H1 (cell line): Measurements from ENCODE around the gene BYSL. TPM values are rescaled to one million over a fixed set of nuclear protein-coding genes. Genes with fewer than 3 reads are reported as not detected.

ENCODE experiments used
- CTCF ChIA-PET: fragments of 300-600 bp; sonication (Branson Sonifier 250); formaldehyde crosslinking; loops from one replicate; lab custom pipeline; 2021; ENCODE audit not compliant: partially characterized antibody; lab: Charles Lee
- POLR2A ChIA-PET: fragments of 300-600 bp; sonication (Branson Sonifier 250); formaldehyde crosslinking; loops from one replicate; lab custom pipeline; 2021; ENCODE audit warnings: inconsistent platforms; ENCODE audit not compliant: partially characterized antibody; lab: Charles Lee
- DNase-seq, 2 experiments: peaks; one replicate each; pipeline versions ENCODE4 v3.0.0 to v3.0.0-alpha.2; 2010 to 2022; ENCODE audit warnings: low spot score in 2 of 2, low read depth in 1 of 2, mixed read lengths in 1 of 2
- FAIRE-seq: peaks from 2 replicates; lab custom pipeline; 2011; peaks lifted over from hg19 to GRCh38; lab: Jason Lieb, UNC
- H2AFZ ChIP-seq: 2 replicates; pipeline ENCODE4 v1.8.1; 2012; ENCODE audit warnings: low read length, inconsistent platforms
- H2AK5ac ChIP-seq: 2 replicates; pipeline ENCODE4 v1.6.1; 2013; ENCODE audit warnings: low read depth, low read length
- H2BK120ac ChIP-seq: replicated peaks from 2 replicates; pipeline ENCODE3; 2013; ENCODE audit warnings: low read depth, low read length, inconsistent platforms
- H2BK12ac ChIP-seq: 2 replicates; pipeline ENCODE4 v1.6.1; 2013; ENCODE audit warnings: low read depth, low read length
- H2BK15ac ChIP-seq: 2 replicates; pipeline ENCODE4 v1.6.1; 2013; ENCODE audit warnings: low read length
- H2BK20ac ChIP-seq: 2 replicates; pipeline ENCODE4 v1.6.1; 2013; ENCODE audit warnings: low read length
- H2BK5ac ChIP-seq: 2 replicates; pipeline ENCODE4 v1.6.1; 2013; ENCODE audit warnings: low read depth, low read length
- H3K14ac ChIP-seq: 2 replicates; pipeline ENCODE4 v1.6.1; 2013; ENCODE audit warnings: inconsistent platforms; ENCODE audit not compliant: insufficient read length
- H3K18ac ChIP-seq: 2 replicates; pipeline ENCODE4 v1.6.1; 2013; ENCODE audit warnings: low read length; ENCODE audit errors: extremely low read depth
- H3K23ac ChIP-seq: 2 replicates; pipeline ENCODE4 v1.6.1; 2013; ENCODE audit warnings: inconsistent platforms; ENCODE audit not compliant: insufficient read length
- H3K23me2 ChIP-seq: 2 replicates; pipeline ENCODE4 v1.6.1; 2013; ENCODE audit warnings: low read depth, low read length
- H3K27ac ChIP-seq: 2 replicates; pipeline ENCODE4 v1.6.1; 2011; ENCODE audit warnings: low read depth, low read length, inconsistent platforms
- H3K27me3 ChIP-seq, 4 experiments: replicated peaks in 1 of 4; 1 replicate in 1 of 4; 2 replicates in 3 of 4; pipeline versions ENCODE4 v1.6.1 to v1.8.1; 2011 to 2013; ENCODE audit warnings: low read length in 3 of 4, mild to moderate bottlenecking in 3 of 4, inconsistent platforms in 2 of 4, mixed read lengths in 2 of 4, moderate library complexity in 1 of 4; ENCODE audit not compliant: control insufficient read depth in 3 of 4, insufficient read depth in 3 of 4; ENCODE audit errors: extremely low read depth in 1 of 4
- H3K36me3 ChIP-seq, 4 experiments: 2 replicates each; pipeline versions ENCODE4 v1.6.1 to v1.8.1; 2011 to 2013; ENCODE audit warnings: mild to moderate bottlenecking in 4 of 4, low read length in 3 of 4, moderate library complexity in 2 of 4, control low read depth in 1 of 4, inconsistent platforms in 1 of 4; ENCODE audit not compliant: insufficient read depth in 4 of 4, control insufficient read depth in 2 of 4
- H3K4ac ChIP-seq: replicated peaks from 2 replicates; pipeline ENCODE3; 2013; ENCODE audit warnings: low read length, low read depth, mixed read lengths, inconsistent platforms; ENCODE audit not compliant: insufficient read length
- H3K4me1 ChIP-seq, 4 experiments: replicated peaks in 1 of 4; 1 replicate in 1 of 4; 2 replicates in 3 of 4; pipeline versions ENCODE4 v1.6.1 to v1.8.1; 2011 to 2013; ENCODE audit warnings: low read length in 3 of 4, inconsistent platforms in 2 of 4, mixed read lengths in 1 of 4; ENCODE audit not compliant: insufficient read depth in 4 of 4, control insufficient read depth in 3 of 4
- H3K4me2 ChIP-seq, 2 experiments: 2 replicates each; pipeline versions ENCODE4 v1.6.1 to v1.8.1; 2011 to 2013; ENCODE audit warnings: low read depth in 2 of 2, low read length in 2 of 2, control low read depth in 1 of 2, inconsistent platforms in 1 of 2, mild to moderate bottlenecking in 1 of 2; ENCODE audit not compliant: insufficient read depth in 1 of 2
- H3K4me3 ChIP-seq, 4 experiments: fragments of 200-600, 300-600 bp in 1 of 4; sonication (generic), shearing (Covaris generic), sonication (Bioruptor Twin) in 1 of 4; 2 replicates each; pipeline versions ENCODE4 v1.5.1 to v1.8.1; 2011 to 2016; ENCODE audit warnings: low read length in 4 of 4, low read depth in 3 of 4, control low read depth in 2 of 4, inconsistent platforms in 2 of 4, mild to moderate bottlenecking in 2 of 4, mixed read lengths in 1 of 4, moderate library complexity in 1 of 4; ENCODE audit not compliant: insufficient read depth in 2 of 4; ENCODE audit errors: extremely low read depth in 1 of 4
- H3K56ac ChIP-seq: replicated peaks from 2 replicates; pipeline ENCODE3; 2013; ENCODE audit warnings: low read depth, mild to moderate bottlenecking, mixed read lengths, low read length, inconsistent platforms; ENCODE audit not compliant: insufficient read length
- H3K79me1 ChIP-seq: 2 replicates; pipeline ENCODE4 v1.6.1; 2013; ENCODE audit warnings: low read depth, low read length, control low read depth
- H3K79me2 ChIP-seq, 2 experiments: 2 replicates each; pipeline versions ENCODE4 v1.6.1 to v1.8.1; 2012 to 2013; ENCODE audit warnings: low read length in 2 of 2, mild to moderate bottlenecking in 2 of 2, inconsistent platforms in 1 of 2; ENCODE audit not compliant: insufficient read depth in 2 of 2, control insufficient read depth in 1 of 2
- H3K9ac ChIP-seq, 4 experiments: replicated peaks in 1 of 4; 1 replicate in 1 of 4; 2 replicates in 3 of 4; pipeline versions ENCODE4 v1.6.1 to v1.8.1; 2011 to 2013; ENCODE audit warnings: low read depth in 3 of 4, low read length in 3 of 4, control low read depth in 2 of 4, mild to moderate bottlenecking in 2 of 4, moderate library complexity in 2 of 4, inconsistent platforms in 1 of 4; ENCODE audit errors: extremely low read depth in 1 of 4
- H3K9me3 ChIP-seq, 2 experiments: 2 replicates each; pipeline versions ENCODE4 v1.6.1 to v1.8.1; 2012 to 2013; ENCODE audit warnings: mild to moderate bottlenecking in 2 of 2, moderate library complexity in 2 of 2, control low read depth in 1 of 2, inconsistent platforms in 1 of 2, low read depth in 1 of 2, low read length in 1 of 2, mixed read lengths in 1 of 2; ENCODE audit not compliant: insufficient read depth in 2 of 2
- H4K20me1 ChIP-seq, 2 experiments: replicated peaks in 1 of 2; 2 replicates each; pipeline versions ENCODE3 to v1.8.1; 2011 to 2013; ENCODE audit warnings: inconsistent platforms in 2 of 2, low read length in 2 of 2, mild to moderate bottlenecking in 1 of 2; ENCODE audit not compliant: insufficient read depth in 2 of 2, control insufficient read depth in 1 of 2
- H4K5ac ChIP-seq: 2 replicates; pipeline ENCODE4 v1.6.1; 2013; ENCODE audit warnings: low read length, low read depth, mixed read lengths, inconsistent platforms; ENCODE audit not compliant: insufficient read length
- H4K8ac ChIP-seq: 2 replicates; pipeline ENCODE4 v1.8.0; 2013; ENCODE audit warnings: mild to moderate bottlenecking, moderate library complexity, low read length, inconsistent platforms; ENCODE audit not compliant: insufficient read depth; ENCODE audit errors: extremely low read depth
- H4K91ac ChIP-seq: replicated peaks from 2 replicates; pipeline ENCODE3; 2013; ENCODE audit warnings: low read length, mixed read lengths, inconsistent platforms; ENCODE audit not compliant: insufficient read length
- CEBPB ChIP-seq: IDR thresholded peaks from 2 replicates; pipeline ENCODE4 v1.6.1; 2012; ENCODE audit warnings: low read depth, low read length
- GABPA ChIP-seq: IDR thresholded peaks from 2 replicates; pipeline ENCODE4 v1.6.1; 2011; ENCODE audit warnings: mild to moderate bottlenecking, low read length, moderate library complexity, borderline replicate concordance; ENCODE audit not compliant: insufficient read depth
- GTF2F1 ChIP-seq: IDR thresholded peaks from 2 replicates; pipeline ENCODE4 v1.6.1; 2012; ENCODE audit warnings: low read depth, low read length, improper control_type of control experiment, borderline replicate concordance
- POU5F1 ChIP-seq: IDR thresholded peaks from 2 replicates; pipeline ENCODE4 v1.6.1; 2011; ENCODE audit warnings: low read depth, mild to moderate bottlenecking, low read length, moderate library complexity
- RAD21 ChIP-seq, 2 experiments: IDR thresholded peaks in 1 of 2; conservative IDR thresholded peaks in 1 of 2; 2 replicates each; pipeline ENCODE4 v1.6.1; 2011; ENCODE audit warnings: low read depth in 2 of 2, low read length in 2 of 2, improper control_type of control experiment in 1 of 2, inconsistent platforms in 1 of 2, mild to moderate bottlenecking in 1 of 2, moderate library complexity in 1 of 2
- TBP ChIP-seq: IDR thresholded peaks from 2 replicates; pipeline ENCODE4 v1.6.1; 2011; ENCODE audit warnings: low read depth, low read length, improper control_type of control experiment
- YY1 ChIP-seq: IDR thresholded peaks from 2 replicates; pipeline ENCODE4 v1.6.1; 2011; ENCODE audit warnings: low read depth, mild to moderate bottlenecking, low read length
- whole genome bisulfite sequencing, 2 experiments: shearing (Covaris generic) in 1 of 2; methylation state at CpG; one replicate each; pipeline versions ENCODE4 v1.1.6 to v1.1.7; 2013 to 2015; ENCODE audit warnings: low lambda C conversion rate in 2 of 2, mixed read lengths in 2 of 2, inconsistent platforms in 1 of 2, low coverage in 1 of 2, missing lambda C conversion rate in 1 of 2; ENCODE audit not compliant: insufficient replicate concordance in 2 of 2, insufficient coverage in 1 of 2, insufficient read length in 1 of 2; ENCODE audit errors: extremely low coverage in 1 of 2, missing lambda C conversion rate in 1 of 2; 5-methylcytosine and 5-hydroxymethylcytosine counted together
- polyA plus RNA-seq, 7 experiments: library from polyadenylated mRNA; depleted of rRNA in 3 of 7; stranded (reverse) in 5 of 7; unstranded in 2 of 7; fragments of >200 nt in 5 of 7; fragments of 200-250 nt in 2 of 7; gene quantifications; 1 replicate in 5 of 7; 2 replicates in 1 of 7; 4 replicates in 1 of 7; pipeline versions ENCODE4 v1.2.1 to v1.2.3, GENCODE V29; 2011 to 2013; ENCODE audit warnings: missing spikeins in 2 of 7, mixed read lengths in 2 of 7
- total RNA-seq: library from RNA; stranded (reverse); fragmentation: NEBNext Ultra II Directional; extraction: Animal tissue kit (Norgen Biotek cat#: 25700); gene quantifications from 2 replicates; pipeline ENCODE4 v1.2.1, GENCODE V29; 2021
- TF ChIP-seq, protein P1 (sequence below), 3 experiments: IDR thresholded peaks; 1 replicate in 2 of 3; 2 replicates in 1 of 3; pipeline versions ENCODE4 v1.5.1 to v1.6.1; 2011; ENCODE audit warnings: low read length in 3 of 3, mild to moderate bottlenecking in 3 of 3, inconsistent platforms in 2 of 3, low read depth in 1 of 3, moderate library complexity in 1 of 3; ENCODE audit not compliant: insufficient read depth in 1 of 3; ENCODE audit errors: control extremely low read depth in 1 of 3

The BYSL gene
- total and polyA plus RNA-seq, 2 of the 8 experiments (the other 6 are each of a cell fraction or from before 2014, with no cell fraction given), result 37.3 to 49.2 TPM

DNA sequence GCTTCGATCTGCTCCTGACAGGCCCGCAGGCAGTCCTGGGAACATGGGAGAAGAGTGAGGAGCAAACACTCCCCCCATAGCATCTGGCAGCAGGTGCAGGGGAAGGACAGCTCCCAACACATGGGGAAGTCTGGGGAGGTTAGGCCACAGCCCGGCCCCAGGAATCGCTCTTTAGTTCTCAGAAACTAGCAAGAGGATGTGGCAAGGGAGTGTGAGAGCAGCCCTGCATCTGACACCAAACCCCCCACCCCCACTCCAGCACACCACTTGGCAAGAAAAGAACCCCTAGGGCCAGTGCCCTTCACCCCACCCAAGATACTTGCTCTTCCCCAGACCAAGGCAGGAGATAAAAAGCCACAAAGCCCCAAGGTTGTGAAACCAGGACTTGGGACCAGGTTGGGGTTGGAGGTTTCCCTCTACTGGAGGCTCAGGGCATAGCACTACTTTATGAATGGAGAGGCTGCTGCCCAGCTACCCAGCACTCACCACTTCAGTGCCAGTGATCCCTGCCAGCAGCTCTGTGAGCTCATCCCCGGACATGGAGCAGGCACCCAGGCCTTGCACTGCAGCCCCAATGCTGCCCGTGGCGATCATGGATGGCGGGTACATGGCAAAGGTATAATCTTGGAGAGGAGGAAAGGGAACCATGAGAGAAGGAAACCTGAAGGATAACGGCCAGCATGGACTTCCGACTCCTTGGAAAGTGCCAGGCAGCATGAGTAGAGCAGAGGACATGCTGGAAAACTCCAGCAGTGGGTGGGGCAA lies 15.0 kb downstream of the BYSL start:
- Histone ChIP-seq H3K36me3 (peaks cover 24 to 43% (median 34%) of the 10 kb centered on the region in 4 experiments), H4K91ac (no peak overlapping the region), H3K14ac (no peak overlapping the region), H3K4me2 (no peak overlapping the region), H3K79me2 (peaks cover 0 to 10% of the 10 kb centered on the region in 2 experiments; a peak in 1 of 4 replicates), H3K56ac (no peak overlapping the region), H3K79me1 (peaks cover 2% of the 10 kb centered on the region), H2BK120ac (no peak overlapping the region), H4K5ac (no peak overlapping the region), H3K9me3 (no peaks in the 10 kb centered on the region), H3K27me3 (no peaks in the 10 kb centered on the region), H2BK12ac (no peak overlapping the region), H3K4ac (no peak overlapping the region), H3K4me3 (no peak overlapping the region), H2BK5ac (no peak overlapping the region), H3K18ac (no peak overlapping the region), H4K8ac (peak overlapping the region; percentile 80; the same call in 1 of the 2 replicates), H2AFZ (no peak overlapping the region), H3K23me2 (peaks cover 12% of the 10 kb centered on the region), H2BK15ac (no peak overlapping the region), H4K20me1 (peaks cover 2 to 6% of the 10 kb centered on the region in 2 experiments), H3K27ac (no peak overlapping the region), H3K9ac (no peak overlapping the region), H3K4me1 (peaks cover 6 to 25% (median 21%) of the 10 kb centered on the region in 4 experiments), H2AK5ac (no peak overlapping the region), H3K23ac (no peak overlapping the region), H2BK20ac (no peak overlapping the region)
- ChIA-PET POLR2A (interaction anchor here (0.9 to 16.6 kb wide), 8 partner anchors 8 to 149 kb away, joined by 3 to 235 read pairs (median 6); partner anchors contain the start of genes BYSL, MED20, TAF8 and TOMM6), CTCF (interaction anchor here (0.5 to 13.7 kb wide), 40 partner anchors 8 to 483 kb away, joined by 3 to 219 read pairs (median 4); partner anchors contain the start of genes BYSL and MED20)
- peak in 1 of 2 experiments; percentile 78 for DNase-seq
- 75% methylated on average over 10 of the region's 10 CpGs; no CpG with 5 or more reads in 1 of the 2 experiments for WGBS, 2 experiments
- TF ChIP-seq TBP (no peak), GTF2F1 (no peak), RAD21 (IDR thresholded peaks at IDR 0.05 in 1 of 2, conservative IDR thresholded peaks at IDR 0.05 in 1 of 2; ENCODE audit: low read depth in 2 of 2, low read length in 2 of 2) (peak; percentile 67 to 79), CEBPB (peak; percentile 83), YY1 (0 out of 2 replicates have a peak, but pooled peaks have one; percentile 6), GABPA (peak; percentile 48; the same call in 1 of the 2 replicates), POU5F1 (no peak)
- TF ChIP-seq, protein P1, sequence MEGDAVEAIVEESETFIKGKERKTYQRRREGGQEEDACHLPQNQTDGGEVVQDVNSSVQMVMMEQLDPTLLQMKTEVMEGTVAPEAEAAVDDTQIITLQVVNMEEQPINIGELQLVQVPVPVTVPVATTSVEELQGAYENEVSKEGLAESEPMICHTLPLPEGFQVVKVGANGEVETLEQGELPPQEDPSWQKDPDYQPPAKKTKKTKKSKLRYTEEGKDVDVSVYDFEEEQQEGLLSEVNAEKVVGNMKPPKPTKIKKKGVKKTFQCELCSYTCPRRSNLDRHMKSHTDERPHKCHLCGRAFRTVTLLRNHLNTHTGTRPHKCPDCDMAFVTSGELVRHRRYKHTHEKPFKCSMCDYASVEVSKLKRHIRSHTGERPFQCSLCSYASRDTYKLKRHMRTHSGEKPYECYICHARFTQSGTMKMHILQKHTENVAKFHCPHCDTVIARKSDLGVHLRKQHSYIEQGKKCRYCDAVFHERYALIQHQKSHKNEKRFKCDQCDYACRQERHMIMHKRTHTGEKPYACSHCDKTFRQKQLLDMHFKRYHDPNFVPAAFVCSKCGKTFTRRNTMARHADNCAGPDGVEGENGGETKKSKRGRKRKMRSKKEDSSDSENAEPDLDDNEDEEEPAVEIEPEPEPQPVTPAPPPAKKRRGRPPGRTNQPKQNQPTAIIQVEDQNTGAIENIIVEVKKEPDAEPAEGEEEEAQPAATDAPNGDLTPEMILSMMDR (IDR thresholded peaks at IDR 0.05; ENCODE audit: control extremely low read depth in 1 of 3, insufficient read depth in 1 of 3, low read depth in 1 of 3, low read length in 3 of 3), result peak in 2 of 3 experiments; percentile 83 to 94; a peak in 3 of 4 replicates
- FAIRE-seq, result no peak
